Neuron (in vitro differentiated cells): ENCODE data around the gene GKN2.
"Not testable (repeated sequence)": the region's sequence is repeated elsewhere in the genome, so short reads cannot be mapped to it uniquely, and the experiment has no call there.

Source experiments
- H2AFZ ChIP-seq: one replicate; pipeline ENCODE4 v1.6.1; 2013; ENCODE audit warnings: low read depth, mild to moderate bottlenecking, inconsistent platforms, low read length, moderate library complexity
- H3K27me3 ChIP-seq: one replicate; pipeline ENCODE4 v1.6.1; 2013; ENCODE audit warnings: low read length; ENCODE audit not compliant: insufficient read depth
- H3K36me3 ChIP-seq: one replicate; pipeline ENCODE4 v1.6.1; 2013; ENCODE audit warnings: low read length; ENCODE audit not compliant: insufficient read depth
- H3K4me1 ChIP-seq: one replicate; pipeline ENCODE4 v1.6.1; 2013; ENCODE audit warnings: low read length; ENCODE audit not compliant: insufficient read depth
- H3K4me3 ChIP-seq: 2 replicates; pipeline ENCODE4 v1.5.1; 2013; ENCODE audit warnings: mild to moderate bottlenecking, low read length, moderate library complexity
- H3K9me3 ChIP-seq: one replicate; pipeline ENCODE4 v1.6.1; 2013; ENCODE audit warnings: low read length

GKN2 gene

GRCh38 chr2:68974946-68975665, 22.4 kb upstream of the GKN2 start:
- H3K4me3 ChIP-seq: no peak overlapping the region
- H3K36me3 ChIP-seq: no peaks in the 10 kb centered on the region
- H3K4me1 ChIP-seq: no peaks in the 10 kb centered on the region
- H3K27me3 ChIP-seq: peaks cover 3% of the 10 kb centered on the region
- no peaks in the 10 kb centered on the region for H3K9me3 ChIP-seq
- H2AFZ ChIP-seq: no peak overlapping the region

GRCh38 chr2:68974251-68974650, 21.6 kb upstream of the GKN2 start, which contains the start of gene GKN1:
TSS of gene GKN1 (plus strand) at chr2:68974636. CDS start at chr2:68974678, 42 bp downstream.
- Histone ChIP-seq H3K9me3 (no peaks in the 10 kb centered on the region), H3K4me3 (no peak within 1 kb of the TSS), H3K4me1 (no peaks in the 10 kb centered on the region), H3K27me3 (peaks cover 4% of the 10 kb centered on the region), H3K36me3 (no peaks in the 10 kb centered on the region), H2AFZ (no peak within 1 kb of the TSS)

- Histone ChIP-seq H2AFZ (no peak overlapping the region), H3K9me3 (no peaks in the 10 kb centered on the region), H3K36me3 (no peaks in the 10 kb centered on the region), H3K27me3 (peaks cover 4% of the 10 kb centered on the region), H3K4me3 (no peak overlapping the region), H3K4me1 (no peaks in the 10 kb centered on the region)
These were observed 19.0 kb upstream of the GKN2 start for GRCh38 chr2:68971591-68972231.

- Histone ChIP-seq H3K4me3 (no peak overlapping the region), H3K9me3 (no peaks in the 10 kb centered on the region)
These were observed 18.0 kb upstream of the GKN2 start for GRCh38 chr2:68970566-68971265.

GRCh38 chr2:68969736-68970490, 17.2 kb upstream of the GKN2 start:
- H3K4me1 ChIP-seq: no peaks in the 10 kb centered on the region
- H3K36me3 ChIP-seq: no peaks in the 10 kb centered on the region
- no peaks in the 10 kb centered on the region for H3K9me3 ChIP-seq
- H3K27me3 ChIP-seq: peaks cover 3% of the 10 kb centered on the region
- no peak overlapping the region for H3K4me3 ChIP-seq
- no peak overlapping the region for H2AFZ ChIP-seq

More at GRCh38 chr2:68970566-68971265, 18.0 kb upstream of the GKN2 start:
- Histone ChIP-seq H2AFZ (no peak overlapping the region), H3K27me3 (peaks cover 4% of the 10 kb centered on the region), H3K36me3 (no peaks in the 10 kb centered on the region), H3K4me1 (no peaks in the 10 kb centered on the region)

GRCh38 chr2:68968221-68968620, 15.5 kb upstream of the GKN2 start:
- H3K4me1 ChIP-seq: no peaks in the 10 kb centered on the region
- H3K4me3 ChIP-seq: no peak overlapping the region
- H3K36me3 ChIP-seq: no peaks in the 10 kb centered on the region
- no peaks in the 10 kb centered on the region for H3K9me3 ChIP-seq
- H3K27me3 ChIP-seq: peaks cover 2% of the 10 kb centered on the region
- no peak overlapping the region for H2AFZ ChIP-seq

GRCh38 chr2:68964282-68964681, 11.6 kb upstream of the GKN2 start:
- H3K36me3 ChIP-seq: no peaks in the 10 kb centered on the region
- H2AFZ ChIP-seq: no peak overlapping the region
- H3K27me3 ChIP-seq: no peaks in the 10 kb centered on the region
- H3K4me3 ChIP-seq: no peak overlapping the region
- no peaks in the 10 kb centered on the region for H3K4me1 ChIP-seq
- no peaks in the 10 kb centered on the region for H3K9me3 ChIP-seq

GRCh38 chr2:68961380-68961779, 8.7 kb upstream of the GKN2 start:
- no peaks in the 10 kb centered on the region for H3K36me3 ChIP-seq
- no peaks in the 10 kb centered on the region for H3K27me3 ChIP-seq
- H3K4me3 ChIP-seq: no peak overlapping the region
- H2AFZ ChIP-seq: no peak overlapping the region
- no peaks in the 10 kb centered on the region for H3K9me3 ChIP-seq
- no peaks in the 10 kb centered on the region for H3K4me1 ChIP-seq

GRCh38 chr2:68959001-68959400, 6.3 kb upstream of the GKN2 start:
- H3K9me3 ChIP-seq: no peaks in the 10 kb centered on the region
- H3K4me1 ChIP-seq: no peaks in the 10 kb centered on the region

GRCh38 chr2:68955432-68955831, 2.7 kb upstream of the GKN2 start:
- H3K4me1 ChIP-seq, H2AFZ ChIP-seq, H3K27me3 ChIP-seq, H3K9me3 ChIP-seq, H3K4me3 ChIP-seq, H3K36me3 ChIP-seq: not testable (repeated sequence)

More at GRCh38 chr2:68959001-68959400, 6.3 kb upstream of the GKN2 start:
- Histone ChIP-seq H3K4me3 (no peak overlapping the region), H3K27me3 (no peaks in the 10 kb centered on the region), H3K36me3 (no peaks in the 10 kb centered on the region), H2AFZ (no peak overlapping the region)

- H2AFZ ChIP-seq: no peak overlapping the region
- H3K4me3 ChIP-seq: no peak overlapping the region
- H3K27me3 ChIP-seq: no peaks in the 10 kb centered on the region
- H3K4me1 ChIP-seq: no peaks in the 10 kb centered on the region
- H3K36me3 ChIP-seq: no peaks in the 10 kb centered on the region
- H3K9me3 ChIP-seq: no peaks in the 10 kb centered on the region
These were observed 794 bp downstream of the GKN2 start for GRCh38 chr2:68951899-68952298.

- Histone ChIP-seq H3K27me3 (no peaks in the 10 kb centered on the region), H3K4me1 (no peaks in the 10 kb centered on the region), H3K9me3 (no peaks in the 10 kb centered on the region), H3K36me3 (no peaks in the 10 kb centered on the region), H3K4me3 (no peak overlapping the region), H2AFZ (no peak overlapping the region)
These were observed 4.0 kb downstream of the GKN2 start for GRCh38 chr2:68948710-68949109.

- no peaks in the 10 kb centered on the region for H3K36me3 ChIP-seq
- H3K4me1 ChIP-seq: no peaks in the 10 kb centered on the region
- no peak overlapping the region for H3K4me3 ChIP-seq
- no peaks in the 10 kb centered on the region for H3K27me3 ChIP-seq
- no peak overlapping the region for H2AFZ ChIP-seq
- H3K9me3 ChIP-seq: no peaks in the 10 kb centered on the region
These were observed 6.6 kb downstream of the GKN2 start for GRCh38 chr2:68946117-68946516.
